GM12864 (cell line): ENCODE data around the gene ADGRA3.

ENCODE experiments used
- DNase-seq: peaks from one replicate; pipeline ENCODE4 v3.0.0-alpha.2; 2011; ENCODE audit warnings: low read depth
- H3K4me3 ChIP-seq: 2 replicates; pipeline ENCODE4 v1.5.1; 2011; ENCODE audit warnings: mild to moderate bottlenecking, low read depth, low read length, control low read depth
- CTCF ChIP-seq: IDR thresholded peaks from 2 replicates; pipeline ENCODE4 v1.5.1; 2011; ENCODE audit warnings: low read depth, mild to moderate bottlenecking, moderate library complexity, low read length, control low read depth, inconsistent platforms; ENCODE audit errors: missing control alignments

ADGRA3 gene

GRCh38 chr4:22454216-22454838, 61.5 kb downstream of the ADGRA3 start:
- no peak for TF ChIP-seq CTCF
- no peak for DNase-seq
- H3K4me3 ChIP-seq = no peak overlapping the region

DNA sequence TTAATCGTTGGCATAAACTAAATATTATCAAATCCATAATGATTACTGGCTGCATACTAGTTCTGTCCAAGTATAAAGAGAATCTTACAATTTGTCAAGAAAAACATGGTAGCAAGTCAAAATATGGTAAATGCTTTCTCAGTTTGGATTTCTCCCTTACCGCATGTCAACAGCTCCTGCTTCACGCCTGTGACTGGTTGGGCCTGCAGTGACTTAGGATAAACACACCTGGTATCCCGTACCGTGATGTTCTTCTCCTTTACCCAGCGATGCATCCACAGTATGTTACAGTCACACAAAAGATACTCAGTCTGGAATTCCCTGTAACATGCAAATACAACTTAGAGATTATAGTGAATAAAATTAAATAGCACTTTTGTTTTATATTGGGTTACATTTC, 71.1 kb downstream of the ADGRA3 start:
- TF ChIP-seq CTCF = no peak
- DNase-seq = no peak
- no peak overlapping the region for H3K4me3 ChIP-seq

- no peak overlapping the region for H3K4me3 ChIP-seq
- DNase-seq = no peak
- TF ChIP-seq CTCF = no peak
These were observed 72.9 kb downstream of the ADGRA3 start for GRCh38 chr4:22442956-22443355.

GRCh38 chr4:22440999-22441398, 74.9 kb downstream of the ADGRA3 start:
- H3K4me3 ChIP-seq = no peak overlapping the region
- TF ChIP-seq CTCF = no peak
- DNase-seq = no peak

DNA sequence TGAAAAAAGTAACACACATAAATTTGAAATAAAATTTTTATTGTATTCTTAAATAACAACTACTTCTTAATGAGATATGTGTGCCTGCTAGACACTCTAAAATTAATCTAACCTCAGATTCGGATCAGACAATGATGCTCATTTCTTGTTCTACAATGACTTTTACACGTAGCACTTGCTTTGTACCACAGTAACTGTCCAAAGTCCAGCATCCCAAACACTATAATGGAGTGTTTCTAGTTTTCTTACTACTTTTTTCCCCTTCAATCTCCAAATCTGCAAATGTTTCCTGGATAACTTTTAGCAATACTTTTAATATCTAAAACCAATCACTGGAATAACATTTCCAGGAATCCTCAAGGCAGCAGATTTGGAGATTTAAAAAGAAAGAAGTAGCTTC, 75.9 kb downstream of the ADGRA3 start:
- no peak overlapping the region for H3K4me3 ChIP-seq
- DNase-seq = no peak
- TF ChIP-seq CTCF = no peak

DNA sequence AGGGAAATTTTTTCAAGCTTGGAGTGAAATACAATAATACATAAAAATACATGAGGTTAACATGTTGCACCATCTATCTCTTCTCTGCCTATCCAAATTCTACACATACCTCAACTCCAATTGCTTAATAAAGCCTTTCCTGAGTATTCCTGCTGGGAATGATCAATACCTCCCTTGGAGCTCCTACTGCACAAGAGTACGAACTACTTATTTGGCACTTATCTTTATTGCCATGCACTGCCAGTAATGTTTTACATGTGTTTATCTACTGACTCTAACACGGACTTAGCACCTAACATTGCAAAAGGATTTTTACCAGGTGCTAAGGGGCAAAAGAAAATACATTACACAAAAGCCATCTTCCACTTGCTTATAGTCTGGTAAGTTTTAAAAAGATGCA, 80.2 kb downstream of the ADGRA3 start:
- H3K4me3 ChIP-seq = no peak overlapping the region
- no peak for DNase-seq
- no peak for TF ChIP-seq CTCF

DNA sequence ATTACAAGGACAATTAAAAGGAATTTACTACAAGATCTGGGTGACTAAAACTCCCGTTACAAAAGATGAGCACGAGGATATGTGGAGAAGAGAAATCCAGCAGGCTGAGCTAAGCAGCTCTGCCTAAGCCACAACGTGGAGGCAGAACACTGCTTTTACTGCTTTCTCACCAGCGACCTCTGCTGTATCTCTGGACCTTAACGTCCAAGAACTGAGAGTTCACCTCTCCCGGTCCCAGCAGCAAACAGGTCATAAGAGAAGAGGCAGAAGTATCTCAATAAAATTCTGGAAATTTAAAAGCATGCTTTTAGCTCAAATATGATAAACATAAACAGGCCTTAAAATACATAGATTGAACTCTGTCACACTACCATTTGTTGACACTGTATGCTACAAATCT, 81.0 kb downstream of the ADGRA3 start:
- no peak overlapping the region for H3K4me3 ChIP-seq
- no peak for TF ChIP-seq CTCF
- no peak for DNase-seq
